Stimulated activated CD4-positive, alpha-beta T cell treated with anti-CD3 and anti-CD28 coated beads, TNF-alpha, amount 100 ng/mL, for 24 hours (primary cell): ENCODE results near the gene SNX15.

ENCODE experiments used
- DNase-seq, 3 experiments: peaks; one replicate each; pipeline ENCODE4 v3.0.0-alpha.2; 2020; ENCODE audit warnings: low read depth in 3 of 3

SNX15 gene

DNA sequence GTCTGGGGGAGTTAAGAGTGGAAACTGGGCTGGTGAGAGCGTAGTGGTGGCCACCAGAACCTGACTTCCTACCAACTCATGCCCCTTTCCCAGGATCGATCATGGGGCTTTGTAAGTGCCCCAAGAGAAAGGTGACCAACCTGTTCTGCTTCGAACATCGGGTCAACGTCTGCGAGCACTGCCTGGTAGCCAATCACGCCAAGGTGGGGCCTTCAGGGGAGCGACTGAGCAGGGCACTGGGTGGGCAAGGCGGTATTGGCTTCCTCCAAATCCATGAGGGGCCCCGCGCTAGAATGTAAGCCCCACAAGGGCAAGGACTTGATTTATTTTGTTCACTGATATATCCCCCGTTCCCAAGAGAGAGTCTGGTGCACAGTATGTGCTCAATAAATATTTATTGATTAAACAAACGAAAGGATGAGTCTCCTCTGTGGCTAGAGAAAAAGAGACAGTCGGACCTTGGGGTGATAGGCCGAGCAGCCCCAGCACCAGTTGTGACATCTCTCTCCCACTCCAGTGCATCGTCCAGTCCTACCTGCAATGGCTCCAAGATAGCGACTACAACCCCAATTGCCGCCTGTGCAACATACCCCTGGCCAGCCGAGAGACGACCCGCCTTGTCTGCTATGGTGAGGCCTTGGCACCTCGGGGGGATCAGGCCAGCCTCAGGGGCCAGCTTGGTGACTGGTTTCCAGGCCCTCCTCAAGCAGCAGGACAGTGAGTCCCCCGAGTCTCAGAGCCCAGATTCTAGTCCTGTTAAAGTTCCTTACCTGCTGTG is 57.5 kb downstream of the SNX15 start:
- DNase-seq, result no peak

DNA sequence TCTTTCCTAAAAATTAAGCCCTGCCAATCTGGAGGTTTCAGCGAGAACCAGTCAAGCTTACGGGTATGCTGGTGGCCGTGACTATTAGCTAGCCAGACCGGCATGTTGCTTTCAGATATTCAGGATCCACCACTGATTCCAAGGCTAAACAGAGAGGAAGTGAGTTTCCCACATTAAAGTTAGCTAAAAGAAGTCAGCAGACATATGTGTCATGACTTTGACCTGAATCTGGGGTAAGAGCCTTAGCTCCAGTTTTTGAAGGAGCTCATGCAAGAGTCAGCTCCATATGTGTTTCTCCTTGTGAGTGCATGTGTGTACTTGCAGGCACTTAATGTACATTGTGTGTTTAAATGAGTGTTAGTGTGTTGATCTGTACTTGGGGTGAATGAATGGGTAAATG is 58.2 kb downstream of the SNX15 start:
- no peak for DNase-seq

DNA sequence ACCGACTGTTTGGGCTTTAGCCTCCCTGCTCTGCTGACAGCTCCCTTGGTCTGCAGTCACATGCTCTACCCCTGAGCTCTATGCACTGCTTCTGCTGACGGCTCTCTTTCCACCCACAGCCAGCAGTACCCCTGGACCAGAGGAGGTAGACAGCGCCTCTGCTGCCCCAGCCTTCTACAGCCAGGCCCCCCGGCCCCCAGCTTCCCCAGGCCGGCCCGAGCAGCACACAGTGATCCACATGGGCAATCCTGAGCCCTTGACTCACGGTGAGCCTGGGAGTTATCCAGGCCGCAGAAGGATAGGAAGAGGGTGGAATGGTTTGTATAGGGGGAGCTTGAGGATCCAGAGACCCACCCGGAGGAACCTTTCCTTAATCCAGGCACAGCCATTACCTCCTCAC is 59.6 kb downstream of the SNX15 start:
- DNase-seq, result no peak

DNA sequence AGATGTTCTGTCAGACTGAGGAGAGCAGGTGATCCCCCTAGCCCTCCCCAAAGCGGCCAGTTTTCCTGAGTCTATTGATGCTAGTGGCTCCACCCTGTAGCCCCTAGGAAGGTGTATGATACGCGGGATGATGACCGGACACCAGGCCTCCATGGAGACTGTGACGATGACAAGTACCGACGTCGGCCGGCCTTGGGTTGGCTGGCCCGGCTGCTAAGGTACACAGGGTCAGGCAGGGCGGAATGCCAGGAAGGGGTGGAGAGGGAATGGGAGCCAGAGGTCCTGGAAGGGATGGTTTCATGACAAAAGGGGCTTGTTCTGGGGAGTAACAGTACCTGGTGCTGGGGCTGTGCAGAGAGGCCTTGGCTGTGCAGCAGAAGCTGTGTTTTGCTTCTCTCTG is 60.0 kb downstream of the SNX15 start:
- no peak for DNase-seq

DNA sequence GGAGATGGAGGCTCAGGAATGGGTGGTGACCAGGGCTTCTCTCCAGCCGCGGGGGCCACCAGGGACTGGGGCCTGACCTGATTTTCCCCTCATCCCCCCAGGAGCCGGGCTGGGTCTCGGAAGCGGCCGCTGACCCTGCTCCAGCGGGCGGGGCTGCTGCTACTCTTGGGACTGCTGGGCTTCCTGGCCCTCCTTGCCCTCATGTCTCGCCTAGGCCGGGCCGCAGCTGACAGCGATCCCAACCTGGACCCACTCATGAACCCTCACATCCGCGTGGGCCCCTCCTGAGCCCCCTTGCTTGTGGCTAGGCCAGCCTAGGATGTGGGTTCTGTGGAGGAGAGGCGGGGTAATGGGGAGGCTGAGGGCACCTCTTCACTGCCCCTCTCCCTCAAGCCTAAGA is 60.6 kb downstream of the SNX15 start:
- DNase-seq, result no peak

DNA sequence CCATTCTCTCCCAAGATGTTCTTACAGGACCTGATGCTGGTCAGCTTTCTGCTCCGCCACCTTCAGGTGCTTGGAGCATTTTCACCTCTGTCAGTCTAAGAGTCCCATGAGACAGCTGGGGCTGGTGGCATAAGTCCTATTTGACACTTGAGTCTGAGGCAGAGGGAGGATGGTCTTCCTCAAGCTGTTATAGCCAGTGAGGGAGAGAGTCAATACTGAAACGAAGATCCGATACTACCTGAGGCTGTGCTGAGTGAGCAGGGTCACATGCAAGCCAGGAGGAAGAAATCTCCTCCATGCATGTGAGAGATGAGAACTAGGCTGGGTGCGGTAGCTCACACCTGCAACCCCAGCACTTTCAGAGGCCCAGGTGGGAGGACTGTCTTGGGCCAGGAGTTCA is 62.4 kb downstream of the SNX15 start:
- no peak for DNase-seq
